Right cardiac atrium (tissue), 5 donors: ENCODE measurements around the gene ROCK2. TPM values are rescaled to one million over a fixed set of nuclear protein-coding genes. Genes with fewer than 3 reads are reported as not detected.
"Not testable (repeated sequence)": the region's sequence is repeated elsewhere in the genome, so short reads cannot be mapped to it uniquely, and the experiment has no call there.

Experiments
- ATAC-seq, 2 donors: fragments of 200-7000 bp; cut with Tn5 transposase; one replicate each; pipeline versions ENCODE4 v1.8.0 to v1.9.1; 2020; ENCODE audit warnings: moderate library complexity in 2 of 2, mild to moderate bottlenecking in 1 of 2
- DNase-seq, 3 donors: peaks; one replicate each; pipeline ENCODE4 v3.0.0-alpha.2; 2020
- H3K27ac ChIP-seq: one replicate; pipeline ENCODE4 v1.5.1; 2013; ENCODE audit warnings: mild to moderate bottlenecking, low read length, control low read depth, moderate library complexity
- H3K27me3 ChIP-seq: one replicate; pipeline ENCODE4 v1.6.1; 2013; ENCODE audit not compliant: control insufficient read depth, insufficient read depth
- H3K4me1 ChIP-seq: one replicate; pipeline ENCODE4 v1.6.1; 2013; ENCODE audit warnings: low read length; ENCODE audit not compliant: control insufficient read depth, insufficient read depth
- H3K4me3 ChIP-seq: one replicate; pipeline ENCODE4 v1.5.1; 2013; ENCODE audit warnings: low read length, control low read depth
- H3K9me3 ChIP-seq: one replicate; pipeline ENCODE4 v1.6.1; 2013; ENCODE audit warnings: low read length; ENCODE audit not compliant: control insufficient read depth
- WGBS: extraction: QIAGEN DNeasy Blood & Tissue Kit; methylation state at CpG from one replicate; pipeline ENCODE4 v1.1.7; 2013; 5-methylcytosine and 5-hydroxymethylcytosine counted together
- intact Hi-C, 4 donors: fragments of 100-400 bp; cut with DNase I; formaldehyde crosslinking; loops; one replicate each; pipeline versions ENCODE4 v1.11.0 to v1.14.0; 2022 to 2023
- polyA plus RNA-seq: library from polyadenylated mRNA; stranded (reverse); fragments of 200-250 nt; gene quantifications from one replicate; pipeline ENCODE4 v1.2.3, GENCODE V29; 2013
- total RNA-seq, 4 donors: library from RNA; stranded (reverse); fragmentation: NEBNext Ultra II Directional; extraction: Animal tissue kit (Norgen Biotek cat#: 25700); gene quantifications; one replicate each; pipeline ENCODE4 v1.2.1, GENCODE V29; 2021
- donor health status: healthy with polysubstance abuse.
- donor health status: DM: no; HTN: yes; CAD: no.
- donor health status: DM: no; HTN: no; CAD: no.
- donor health status: DM: no; HTN: yes; CAD: no; lungs with severe emphysema.
- donor health status: DM: yes; HTN: yes; CAD: no.

Gene ROCK2
- total and polyA plus RNA-seq, 5 donors, result 10.0 to 60.7 (median 40.4) TPM

DNA sequence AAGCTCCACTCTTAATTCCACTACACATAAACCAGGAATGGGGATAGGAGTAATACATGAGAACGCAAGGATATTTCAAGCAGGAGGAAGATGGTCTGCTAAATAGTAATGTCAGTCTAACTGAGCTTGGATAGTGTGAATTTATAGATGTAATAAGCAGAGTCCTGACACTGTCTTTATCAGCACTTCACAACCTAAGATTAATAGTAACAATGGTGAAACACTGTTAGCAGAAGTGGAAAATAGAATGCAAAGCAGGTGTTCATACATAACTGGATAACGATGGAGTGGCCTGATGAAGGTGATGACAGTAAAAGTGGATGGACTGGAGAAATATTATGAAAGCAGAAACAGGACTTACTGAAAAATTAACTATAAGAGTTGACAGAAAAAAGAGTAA, 80.4 kb downstream of the ROCK2 start:
- 63% methylated on average over 2 of the region's 2 CpGs for WGBS
- intact Hi-C loops, result loop anchor here in 1 of 4 donors (10.0 kb wide), 1 partner anchor 61 kb away; no protein-coding TSS in a partner anchor
- ATAC-seq (peak in 1 of 2 donors; percentile 36), DNase-seq (no peak)
- no peak overlapping the region for H3K27ac ChIP-seq
- H3K4me3 ChIP-seq, result no peak overlapping the region
- no peaks in the 10 kb centered on the region for H3K9me3 ChIP-seq
- no peaks in the 10 kb centered on the region for H3K4me1 ChIP-seq
- H3K27me3 ChIP-seq, result no peaks in the 10 kb centered on the region

- Histone ChIP-seq H3K27ac (no peak overlapping the region), H3K9me3 (no peaks in the 10 kb centered on the region), H3K27me3 (no peaks in the 10 kb centered on the region), H3K4me3 (no peak overlapping the region), H3K4me1 (no peaks in the 10 kb centered on the region)
- no peak for ATAC-seq
- intact Hi-C loops, result loop anchor here in 1 of 4 donors (10.0 kb wide), 1 partner anchor 62 kb away; no protein-coding TSS in a partner anchor
- 40% methylated on average over 1 of the region's 1 CpG for WGBS
- no peak for DNase-seq
Observed at GRCh38 chr2:11263177-11263576, 81.3 kb downstream of the ROCK2 start.

- H3K4me1 ChIP-seq, DNase-seq, ATAC-seq, H3K4me3 ChIP-seq, H3K27ac ChIP-seq, H3K9me3 ChIP-seq, H3K27me3 ChIP-seq: not testable (repeated sequence)
- intact Hi-C loops, result loop anchor here in 1 of 4 donors (10.0 kb wide), 1 partner anchor 62 kb away; no protein-coding TSS in a partner anchor
- 93% methylated on average over 2 of the region's 2 CpGs for WGBS
Observed at GRCh38 chr2:11262438-11262837, 82.0 kb downstream of the ROCK2 start.

DNA sequence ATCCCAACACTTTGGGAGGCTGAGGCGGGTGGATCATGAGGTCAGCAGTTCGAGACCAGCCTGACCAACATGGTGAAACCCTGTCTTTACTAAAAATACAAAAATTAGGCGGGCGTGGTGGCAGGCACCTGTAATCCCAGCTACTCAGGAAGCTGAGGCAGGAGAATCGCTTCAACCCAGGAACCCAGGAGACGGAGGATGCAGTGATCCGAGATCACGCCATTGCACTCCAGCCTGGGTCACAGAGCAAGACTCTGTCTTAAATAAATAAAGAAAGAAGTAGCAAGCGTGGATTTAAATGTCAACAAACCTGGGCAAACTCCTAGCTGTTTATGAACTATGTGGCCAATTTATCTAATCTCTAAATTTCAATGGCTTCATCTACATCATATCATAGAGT, 82.9 kb downstream of the ROCK2 start:
- not testable (repeated sequence) for ATAC-seq, H3K4me3 ChIP-seq, H3K27me3 ChIP-seq, DNase-seq, H3K9me3 ChIP-seq, H3K27ac ChIP-seq, H3K4me1 ChIP-seq
- intact Hi-C loops, result loop anchor here in 1 of 4 donors (10.0 kb wide), 1 partner anchor 63 kb away; no protein-coding TSS in a partner anchor
- WGBS, result 93% methylated on average over 9 of the region's 9 CpGs

DNA sequence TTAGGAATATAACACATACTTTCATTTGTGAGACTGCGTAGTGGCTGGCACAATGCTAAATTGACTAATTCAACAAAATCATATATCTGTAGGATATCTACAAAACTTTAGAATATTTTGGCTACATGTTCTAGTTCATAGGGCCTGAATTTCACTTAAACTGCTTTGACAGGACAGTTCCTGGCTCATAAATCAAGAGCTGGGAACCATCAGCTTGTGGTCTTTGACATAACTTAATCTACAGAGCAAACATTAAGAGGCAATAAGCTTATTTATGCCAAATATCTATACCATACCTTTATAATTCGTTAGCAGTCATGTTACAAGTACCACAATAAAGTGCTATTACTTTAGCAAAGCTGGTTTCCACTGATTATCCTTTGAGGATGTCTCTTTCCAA, 83.5 kb downstream of the ROCK2 start:
- DNase-seq (no peak), ATAC-seq (no peak)

GRCh38 chr2:11257964-11258363, 86.5 kb downstream of the ROCK2 start:
- Histone ChIP-seq H3K4me3 (no peak overlapping the region), H3K4me1 (no peaks in the 10 kb centered on the region), H3K27ac (no peak overlapping the region), H3K27me3 (no peaks in the 10 kb centered on the region), H3K9me3 (no peaks in the 10 kb centered on the region)
- intact Hi-C loops, result no loop called here
- no peak for ATAC-seq
- no peak for DNase-seq
- 88% methylated on average over 3 of the region's 3 CpGs for WGBS

More for the DNA sequence above, 83.5 kb downstream of the ROCK2 start:
- Histone ChIP-seq H3K27ac (no peak overlapping the region), H3K4me3 (no peak overlapping the region), H3K4me1 (no peaks in the 10 kb centered on the region), H3K9me3 (no peaks in the 10 kb centered on the region), H3K27me3 (no peaks in the 10 kb centered on the region)
- intact Hi-C loops, result loop anchor here in 1 of 4 donors (10.0 kb wide), 1 partner anchor 64 kb away; no protein-coding TSS in a partner anchor
- WGBS, result 47% methylated on average over 2 of the region's 2 CpGs

DNA sequence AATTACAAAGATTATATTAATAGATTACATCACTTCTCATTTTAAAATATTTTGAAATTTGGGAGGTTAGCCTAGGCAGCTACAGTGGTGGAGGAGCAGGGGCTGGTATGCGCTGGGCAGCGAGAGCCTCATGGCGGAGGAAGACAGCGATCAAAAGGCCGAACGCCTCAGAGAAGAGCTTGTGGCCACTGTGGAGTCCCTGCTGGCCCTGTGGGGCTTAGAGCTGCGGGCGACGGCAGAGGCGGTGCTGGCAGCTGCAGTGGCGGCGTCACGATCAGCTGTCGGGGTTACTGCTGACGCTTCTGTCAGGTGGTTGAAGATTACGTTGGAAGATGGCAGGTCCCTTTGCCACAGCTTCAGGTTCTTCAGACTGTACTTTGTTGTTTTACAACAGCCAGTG, 87.4 kb downstream of the ROCK2 start:
- Histone ChIP-seq H3K9me3 (no peaks in the 10 kb centered on the region), H3K27ac (no peak overlapping the region), H3K4me3 (no peak overlapping the region), H3K4me1 (no peaks in the 10 kb centered on the region), H3K27me3 (no peaks in the 10 kb centered on the region)
- intact Hi-C loops, result no loop called here
- ATAC-seq (no peak), DNase-seq (no peak)
- 93% methylated on average over 16 of the region's 16 CpGs for WGBS

DNA sequence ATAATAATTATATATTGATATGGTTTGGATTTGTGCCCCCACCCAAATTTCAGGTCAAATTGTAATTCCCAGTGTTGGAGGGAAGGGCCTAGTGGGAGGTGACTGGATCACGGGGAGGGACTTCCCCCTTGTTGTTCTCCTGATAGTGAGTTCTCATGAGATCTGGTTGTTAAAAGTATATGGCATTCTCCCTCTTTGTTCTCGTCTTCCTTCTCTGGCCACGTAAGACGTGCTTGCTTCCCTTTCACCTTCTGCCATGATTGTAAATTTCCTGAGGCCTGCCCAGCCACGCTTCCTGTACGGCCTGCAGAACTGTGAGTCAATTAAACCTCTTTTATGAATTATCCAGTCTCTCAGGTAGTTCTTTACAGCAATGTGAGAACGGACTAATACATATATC, 88.3 kb downstream of the ROCK2 start:
- Histone ChIP-seq H3K9me3 (no peaks in the 10 kb centered on the region), H3K4me1 (no peaks in the 10 kb centered on the region), H3K27ac (no peak overlapping the region), H3K27me3 (no peaks in the 10 kb centered on the region), H3K4me3 (no peak overlapping the region)
- ATAC-seq (no peak), DNase-seq (no peak)
- WGBS, result 85% methylated on average over 7 of the region's 7 CpGs
- intact Hi-C loops, result no loop called here

DNA sequence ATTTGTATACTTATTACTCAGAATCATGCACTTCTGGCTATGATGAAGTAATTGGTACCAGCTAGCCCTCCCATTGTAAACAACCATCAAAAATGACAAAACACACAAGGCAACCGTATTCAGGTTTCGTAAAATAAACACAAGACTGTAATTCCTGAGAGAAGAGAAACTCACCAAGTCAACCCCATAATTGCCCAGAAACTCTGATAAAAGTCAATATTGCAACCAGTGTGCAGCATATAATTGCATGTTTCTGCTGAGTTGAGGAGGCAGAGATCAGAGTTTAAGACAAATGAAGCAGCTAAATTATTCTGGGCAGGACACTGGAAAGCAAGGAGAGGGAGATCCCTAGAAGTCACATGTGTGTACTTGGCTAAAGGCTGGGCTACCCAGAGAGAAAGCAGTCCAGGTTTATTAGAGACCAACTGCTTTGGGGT, 90.3 kb downstream of the ROCK2 start:
- no peak overlapping the region for H3K4me3 ChIP-seq
- ATAC-seq, result no peak
- intact Hi-C loops, result no loop called here
- no peaks in the 10 kb centered on the region for H3K4me1 ChIP-seq
- WGBS, result 90% methylated on average over 2 of the region's 2 CpGs
- no peaks in the 10 kb centered on the region for H3K27me3 ChIP-seq
- H3K27ac ChIP-seq, result no peak overlapping the region
- no peak for DNase-seq
- no peaks in the 10 kb centered on the region for H3K9me3 ChIP-seq

GRCh38 chr2:11252458-11252857, 92.0 kb downstream of the ROCK2 start:
- intact Hi-C loops, ATAC-seq, DNase-seq, H3K27me3 ChIP-seq, H3K4me3 ChIP-seq, H3K27ac ChIP-seq, H3K9me3 ChIP-seq, H3K4me1 ChIP-seq: not testable (repeated sequence)
- WGBS, result 97% methylated on average over 4 of the region's 4 CpGs

DNA sequence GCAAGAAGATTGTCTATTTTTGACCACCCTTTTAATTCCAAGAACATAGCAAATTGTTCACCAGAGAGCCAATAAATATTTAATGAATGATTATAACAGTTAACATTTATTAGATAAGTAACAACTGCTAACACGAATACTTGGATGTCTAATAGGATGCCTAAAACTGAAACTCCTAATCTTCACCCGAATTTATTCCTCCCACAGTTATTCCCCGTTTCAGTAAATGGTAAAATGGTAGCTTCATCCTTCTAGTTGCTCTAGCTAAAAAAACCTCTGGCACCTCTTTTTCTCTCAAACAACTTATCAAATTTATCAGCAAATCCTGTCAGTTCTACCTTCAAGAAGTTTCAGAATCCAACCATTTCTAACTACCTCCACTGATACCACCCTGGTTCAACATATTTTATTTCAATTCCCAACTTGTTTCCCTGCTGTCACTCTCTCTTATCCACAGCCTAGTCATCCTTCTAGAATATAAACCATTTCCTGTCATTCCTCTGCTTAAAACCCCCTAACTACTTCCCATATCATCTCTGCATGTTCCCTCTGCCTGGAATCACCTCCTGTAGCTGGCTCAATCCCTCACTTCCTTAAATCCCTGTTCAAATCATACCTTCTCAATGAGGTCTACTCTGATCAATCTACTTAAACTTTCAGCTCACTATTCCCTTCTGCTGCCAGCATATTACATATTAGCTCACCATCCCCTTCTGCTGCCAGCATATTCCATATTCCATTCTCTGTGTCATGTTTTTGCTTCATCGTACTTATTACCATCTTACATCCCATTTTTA, 93.8 kb downstream of the ROCK2 start:
- intact Hi-C loops, result no loop called here
- WGBS, result 67% methylated on average over 4 of the region's 4 CpGs
- ATAC-seq, result no peak

More for the DNA sequence above, 93.8 kb downstream of the ROCK2 start:
- DNase-seq, result no peak
- Histone ChIP-seq H3K9me3 (no peaks in the 10 kb centered on the region), H3K4me1 (no peaks in the 10 kb centered on the region), H3K27me3 (no peaks in the 10 kb centered on the region), H3K4me3 (no peak overlapping the region), H3K27ac (no peak overlapping the region)
